SH-SY5Y (cell line): Measurements from ENCODE around the gene FIGNL1.

Experiments used
- GATA2 ChIP-seq: IDR thresholded peaks from 2 replicates; pipeline ENCODE4 v1.6.1; 2011; ENCODE audit warnings: mild to moderate bottlenecking, low read depth, low read length
- GATA3 ChIP-seq: IDR thresholded peaks from 2 replicates; pipeline ENCODE4 v1.6.1; 2011; ENCODE audit warnings: low read depth, mild to moderate bottlenecking, low read length, moderate library complexity

The FIGNL1 gene

GRCh38 chr7:50476953-50477625 lies 26.9 kb upstream of the FIGNL1 start:
- no peak for TF ChIP-seq GATA3
- TF ChIP-seq GATA2: no peak

GRCh38 chr7:50475340-50475739 lies 25.2 kb upstream of the FIGNL1 start:
- TF ChIP-seq GATA3: no peak
- TF ChIP-seq GATA2: no peak

GRCh38 chr7:50474382-50475160 lies 24.4 kb upstream of the FIGNL1 start:
- TF ChIP-seq GATA3 (no peak), GATA2 (no peak)

- no peak for TF ChIP-seq GATA3
- no peak for TF ChIP-seq GATA2
Observed at GRCh38 chr7:50473531-50473930, 23.4 kb upstream of the FIGNL1 start.

- TF ChIP-seq GATA2 (no peak), GATA3 (no peak)
Observed at GRCh38 chr7:50472427-50472826, 22.3 kb upstream of the FIGNL1 start.

- TF ChIP-seq GATA3: no peak
- no peak for TF ChIP-seq GATA2
Observed at GRCh38 chr7:50471970-50472369, 21.8 kb upstream of the FIGNL1 start.

- TF ChIP-seq GATA2 (no peak), GATA3 (no peak)
Observed at GRCh38 chr7:50470250-50471163, 20.4 kb upstream of the FIGNL1 start.

- no peak for TF ChIP-seq GATA3
- TF ChIP-seq GATA2: no peak
Observed at GRCh38 chr7:50469181-50469580, 19.0 kb upstream of the FIGNL1 start.

GRCh38 chr7:50467817-50468610 lies 17.9 kb upstream of the FIGNL1 start:
- TF ChIP-seq GATA2 (no peak), GATA3 (no peak)

- no peak for TF ChIP-seq GATA2
- no peak for TF ChIP-seq GATA3
Observed at GRCh38 chr7:50466815-50467585, 16.9 kb upstream of the FIGNL1 start.

GRCh38 chr7:50463035-50463434 lies 12.9 kb upstream of the FIGNL1 start:
- TF ChIP-seq GATA2 (no peak), GATA3 (no peak)

- TF ChIP-seq GATA3 (no peak), GATA2 (no peak)
Observed at GRCh38 chr7:50462361-50462760, 12.2 kb upstream of the FIGNL1 start.

- TF ChIP-seq GATA2 (no peak), GATA3 (no peak)
Observed at GRCh38 chr7:50461695-50462094, 11.5 kb upstream of the FIGNL1 start.
